WTC11 (cell line): ENCODE data around the gene CCDC116. TPM values are rescaled to one million over a fixed set of nuclear protein-coding genes. Genes with fewer than 3 reads are reported as not detected.
A peak's percentile ranks its signal among the peaks of the same experiment; 100 is the strongest.

ENCODE experiments used
- ARID4B ChIP-seq: sonication (generic); formaldehyde crosslinking; IDR thresholded peaks from 2 replicates; pipeline ENCODE4 v1.8.0; 2023; ENCODE audit warnings: missing genetic modification reagents, mild to moderate bottlenecking, borderline replicate concordance
- CREB1 ChIP-seq: sonication (generic); formaldehyde crosslinking; IDR thresholded peaks from 2 replicates; pipeline ENCODE4 v1.8.0; 2023; ENCODE audit warnings: mild to moderate bottlenecking, missing genetic modification reagents
- CREM ChIP-seq: sonication (generic); formaldehyde crosslinking; IDR thresholded peaks from 2 replicates; pipeline ENCODE4 v1.8.1; 2022; ENCODE audit warnings: mild to moderate bottlenecking, missing genetic modification reagents, moderate library complexity
- E2F1 ChIP-seq: sonication (generic); formaldehyde crosslinking; IDR thresholded peaks from 2 replicates; pipeline ENCODE4 v1.8.0; 2022; ENCODE audit warnings: mild to moderate bottlenecking, missing genetic modification reagents
- E2F5 ChIP-seq: sonication (generic); formaldehyde crosslinking; IDR thresholded peaks from 2 replicates; pipeline ENCODE4 v1.8.1; 2022; ENCODE audit warnings: mild to moderate bottlenecking, moderate library complexity, missing genetic modification reagents
- FOXP4 ChIP-seq: sonication (generic); formaldehyde crosslinking; IDR thresholded peaks from 2 replicates; pipeline ENCODE4 v1.8.0; 2022; ENCODE audit warnings: mild to moderate bottlenecking, missing genetic modification reagents
- MAX ChIP-seq: sonication (generic); formaldehyde crosslinking; IDR thresholded peaks from 2 replicates; pipeline ENCODE4 v1.8.0; 2022; ENCODE audit warnings: mild to moderate bottlenecking, missing genetic modification reagents
- MYBL2 ChIP-seq: sonication (generic); formaldehyde crosslinking; IDR thresholded peaks from 2 replicates; pipeline ENCODE4 v1.8.1; 2023; ENCODE audit warnings: mild to moderate bottlenecking, moderate library complexity, missing genetic modification reagents
- NFYB ChIP-seq: sonication (generic); formaldehyde crosslinking; conservative IDR thresholded peaks from 2 replicates; pipeline ENCODE4 v1.8.0; 2022; ENCODE audit warnings: low read depth, missing genetic modification reagents
- PREB ChIP-seq: sonication (generic); formaldehyde crosslinking; IDR thresholded peaks from 2 replicates; pipeline ENCODE4 v1.8.1; 2022; ENCODE audit warnings: mild to moderate bottlenecking, missing genetic modification reagents, moderate library complexity, borderline replicate concordance
- RELA ChIP-seq: sonication (generic); formaldehyde crosslinking; IDR thresholded peaks from 2 replicates; pipeline ENCODE4 v1.8.1; 2022; ENCODE audit warnings: missing genetic modification reagents, mild to moderate bottlenecking, borderline replicate concordance
- USF2 ChIP-seq: sonication (generic); formaldehyde crosslinking; IDR thresholded peaks from 2 replicates; pipeline ENCODE4 v1.8.1; 2023; ENCODE audit warnings: mild to moderate bottlenecking, missing genetic modification reagents, moderate library complexity
- ZBTB43 ChIP-seq: sonication (generic); formaldehyde crosslinking; IDR thresholded peaks from 2 replicates; pipeline ENCODE4 v1.8.1; 2023; ENCODE audit warnings: mild to moderate bottlenecking, missing genetic modification reagents
- ZNF232 ChIP-seq: sonication (generic); formaldehyde crosslinking; IDR thresholded peaks from 2 replicates; pipeline ENCODE4 v1.8.0; 2022; ENCODE audit warnings: mild to moderate bottlenecking, missing genetic modification reagents
- ZNF396 ChIP-seq: fragments of 250-450 bp; sonication (Bioruptor Pico); IDR thresholded peaks from 2 replicates; pipeline ENCODE4 v1.8.0; 2021; ENCODE audit warnings: mild to moderate bottlenecking, moderate library complexity, borderline replicate concordance
- ZNF425 ChIP-seq: fragments of 250-450 bp; sonication (Bioruptor Pico); conservative IDR thresholded peaks from 2 replicates; pipeline ENCODE4 v1.9.0; 2021; ENCODE audit warnings: mild to moderate bottlenecking
- ZNF671 ChIP-seq: fragments of 250-450 bp; sonication (Bioruptor Pico); IDR thresholded peaks from 2 replicates; pipeline ENCODE4 v1.8.0; 2021; ENCODE audit warnings: mild to moderate bottlenecking
- total RNA-seq: library from RNA; stranded (reverse); gene quantifications from 3 replicates; pipeline ENCODE4 v1.2.3, GENCODE V29; 2021

The CCDC116 gene
- total RNA-seq, 1 experiment from 2014 or later: 0.57 TPM

- TF ChIP-seq ZNF425 (CRISPR knock-in tag) (no peak), MAX (CRISPR knock-in tag) (peak; percentile 60; the same call in 1 of the 2 replicates), ZNF671 (CRISPR knock-in tag) (peak; percentile 39; the same call in 1 of the 2 replicates), ZBTB43 (CRISPR knock-in tag) (peak; percentile 43; the same call in 1 of the 2 replicates), USF2 (CRISPR knock-in tag) (no peak), ARID4B (CRISPR knock-in tag) (peak; percentile 51; the same call in 1 of the 2 replicates), PREB (CRISPR knock-in tag) (no peak), NFYB (peak; percentile 94), E2F5 (peak; percentile 87; the same call in 1 of the 2 replicates), CREB1 (CRISPR knock-in tag) (peak; percentile 44; the same call in 1 of the 2 replicates), ZNF232 (peak; percentile 61), ZNF396 (CRISPR knock-in tag) (no peak), E2F1 (CRISPR knock-in tag) (peak; percentile 84; the same call in 1 of the 2 replicates), RELA (CRISPR knock-in tag) (0 out of 2 replicates have a peak, but pooled peaks have one; percentile 30), CREM (CRISPR knock-in tag) (0 out of 2 replicates have a peak, but pooled peaks have one; percentile 60), FOXP4 (CRISPR knock-in tag) (peak; percentile 83), MYBL2 (CRISPR knock-in tag) (0 out of 2 replicates have a peak, but pooled peaks have one; percentile 17)
Observed at GRCh38 chr22:21641789-21642583, 9.4 kb downstream of the CCDC116 start, which contains the start of gene SDF2L1 (continued).
